Activated CD8-positive, alpha-beta memory T cell treated with anti-CD3 and anti-CD28 coated beads, Interleukin-2, amount 50 U/mL, for 24 hours (primary cell): Measurements from ENCODE around the gene FCHSD2.
"Not testable (repeated sequence)": the region's sequence is repeated elsewhere in the genome, so short reads cannot be mapped to it uniquely, and the experiment has no call there.

Experiments used
- DNase-seq: peaks from one replicate; pipeline ENCODE4 v3.0.0-alpha.2; 2020; ENCODE audit errors: extremely low read depth

Gene FCHSD2

DNA sequence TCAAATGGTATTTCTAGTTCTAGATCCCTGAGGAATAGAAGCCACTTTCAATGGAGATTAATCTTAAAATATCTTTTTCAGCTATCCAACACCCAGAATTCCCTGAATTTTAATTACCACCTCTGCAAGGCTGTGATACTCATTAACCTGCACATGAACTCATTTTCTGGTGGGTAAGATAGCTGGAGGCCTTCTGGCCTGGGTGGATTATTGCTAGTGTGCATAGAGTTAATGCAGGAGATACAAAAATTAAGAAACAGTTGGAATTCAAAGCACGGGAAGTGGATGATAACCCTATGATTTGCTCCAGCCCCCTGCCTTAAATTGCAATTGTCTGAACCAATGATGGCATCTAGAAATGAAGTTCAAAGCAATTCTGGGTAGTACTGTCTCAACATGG is 212.9 kb downstream of the FCHSD2 start:
- DNase-seq = no peak

DNA sequence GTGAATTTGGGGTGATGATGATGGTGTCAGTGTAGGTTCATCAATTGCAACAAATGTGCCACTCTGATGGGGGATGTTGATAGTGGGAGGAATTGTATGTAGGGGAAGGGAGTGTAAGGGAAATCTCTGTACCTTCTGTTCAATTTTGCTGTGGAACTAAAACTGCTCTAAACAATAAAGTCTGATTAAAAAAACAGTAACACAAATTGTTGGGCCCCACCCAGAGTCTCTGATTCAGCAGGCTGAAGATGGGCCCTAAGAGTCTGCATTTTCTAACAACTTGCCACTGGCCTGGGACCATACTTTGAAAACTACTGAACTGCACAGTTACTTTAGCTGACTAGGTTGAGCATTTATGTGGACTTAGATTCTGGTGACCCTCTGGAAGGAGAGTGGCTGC is 214.7 kb downstream of the FCHSD2 start:
- no peak for DNase-seq

DNA sequence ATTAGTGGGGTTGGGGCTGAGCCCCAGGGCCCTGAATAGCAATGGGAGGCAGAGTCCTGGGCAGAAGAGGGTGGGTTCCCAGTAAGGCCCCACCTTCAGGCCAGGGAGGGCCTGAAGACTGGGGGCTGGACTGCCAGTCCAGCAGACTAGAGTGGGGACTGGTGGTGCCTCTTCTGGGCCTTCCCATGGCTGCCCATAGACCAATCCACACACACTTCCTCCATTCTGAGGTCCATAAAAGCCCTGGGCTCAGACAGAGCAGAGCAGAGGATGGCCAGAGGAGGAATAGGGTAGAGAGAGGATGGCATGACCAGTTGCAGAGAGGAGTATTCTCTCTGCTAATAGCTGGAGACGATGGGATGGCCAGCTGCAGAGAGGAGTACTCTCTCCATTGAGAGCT is 216.0 kb downstream of the FCHSD2 start:
- DNase-seq = no peak

DNA sequence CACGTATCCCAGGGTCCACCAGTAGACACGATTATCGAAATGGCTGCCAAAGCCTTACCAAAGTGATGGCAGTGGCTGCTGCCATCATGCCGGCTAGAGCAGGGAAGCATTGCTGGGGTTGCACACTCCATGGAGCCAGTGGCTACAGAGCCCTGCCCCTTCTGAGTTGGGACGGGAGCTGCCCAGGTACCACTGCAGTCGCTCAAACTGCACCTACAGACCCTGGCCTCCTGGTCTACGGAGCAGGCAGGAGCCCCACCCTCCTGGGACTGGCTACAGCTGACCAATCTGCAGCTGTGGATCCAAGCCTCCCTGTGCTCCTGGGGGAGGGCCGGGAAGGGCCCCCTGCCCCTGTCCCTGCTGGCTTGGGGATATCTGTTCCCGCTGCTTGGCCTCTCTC is 216.5 kb downstream of the FCHSD2 start:
- DNase-seq = no peak

DNA sequence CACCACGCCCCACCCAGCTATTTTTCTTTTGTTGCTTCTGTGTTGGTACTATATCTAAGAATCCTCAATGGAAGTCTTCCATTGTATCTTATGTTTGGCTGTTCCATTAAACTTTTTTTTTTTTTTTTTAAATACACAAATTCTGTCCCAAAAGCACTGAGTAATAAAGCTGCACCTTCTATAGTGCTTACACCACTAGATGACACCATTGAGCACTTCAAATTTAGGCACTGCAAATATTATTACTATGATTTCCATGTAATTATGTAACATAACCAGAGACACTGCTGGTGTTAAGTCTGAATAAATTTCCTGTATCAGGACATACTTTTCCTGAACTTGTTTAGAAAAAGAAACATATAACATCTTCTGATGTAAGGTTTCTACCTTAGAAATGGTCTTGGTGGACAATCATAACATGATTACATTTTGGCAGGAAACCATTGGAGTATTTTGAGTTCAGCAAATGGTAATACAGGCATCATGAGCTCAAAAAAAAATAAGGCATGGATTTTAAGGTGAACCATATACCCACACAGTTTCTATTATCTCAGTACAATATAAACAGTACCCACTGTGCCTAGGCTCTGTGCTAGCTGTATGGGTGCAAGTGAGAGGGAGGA is 217.4 kb downstream of the FCHSD2 start:
- no peak for DNase-seq

DNA sequence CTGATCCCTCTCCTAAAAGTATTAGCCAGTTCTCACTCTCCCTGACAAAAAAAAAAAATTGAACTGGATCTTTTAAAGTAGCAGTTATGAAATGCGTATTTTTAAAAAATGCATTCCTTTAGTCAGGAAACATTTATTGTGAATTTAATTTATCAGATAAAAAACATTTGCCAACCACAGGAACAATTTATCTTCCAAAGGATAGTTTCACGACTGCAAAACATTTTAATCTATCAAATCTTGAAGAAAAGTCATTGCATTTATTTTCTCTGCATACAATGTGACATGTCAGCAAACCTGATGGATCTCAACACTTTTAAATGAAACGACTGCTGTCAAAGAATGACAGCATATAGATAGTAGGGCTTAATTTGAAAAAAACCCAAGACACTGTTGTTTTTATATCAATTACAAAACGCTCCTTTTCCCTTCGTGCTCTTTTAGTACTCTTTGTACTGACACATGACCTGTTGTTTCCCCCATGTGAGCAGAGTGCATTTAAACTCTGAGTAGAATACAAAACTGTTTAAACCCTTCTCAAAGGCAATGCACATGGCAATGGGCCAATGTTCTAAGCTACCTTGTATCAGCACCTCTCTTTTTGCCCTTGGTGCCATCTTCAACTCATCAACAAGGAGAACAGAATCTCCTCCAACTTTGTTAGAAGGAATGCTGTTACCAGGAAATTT is 220.9 kb downstream of the FCHSD2 start:
- no peak for DNase-seq

DNA sequence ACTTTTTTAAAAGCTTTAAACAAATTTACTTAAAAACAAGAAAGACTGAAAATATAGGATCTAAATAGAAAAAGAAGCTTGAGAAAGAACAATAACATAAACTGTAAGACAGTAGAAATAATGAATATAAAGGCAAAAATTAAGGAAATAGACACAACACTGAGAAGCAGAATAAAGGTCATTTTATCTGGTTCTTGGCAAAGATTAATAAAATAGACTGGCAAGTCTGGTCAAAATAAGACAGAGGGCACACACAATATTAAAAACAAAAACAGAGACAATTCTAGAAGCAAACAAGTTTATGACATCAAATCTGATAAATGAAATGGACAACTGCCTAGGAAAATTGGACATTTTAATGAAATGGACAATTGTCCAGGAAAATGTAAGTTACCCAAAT is 222.1 kb downstream of the FCHSD2 start:
- DNase-seq = no peak

DNA sequence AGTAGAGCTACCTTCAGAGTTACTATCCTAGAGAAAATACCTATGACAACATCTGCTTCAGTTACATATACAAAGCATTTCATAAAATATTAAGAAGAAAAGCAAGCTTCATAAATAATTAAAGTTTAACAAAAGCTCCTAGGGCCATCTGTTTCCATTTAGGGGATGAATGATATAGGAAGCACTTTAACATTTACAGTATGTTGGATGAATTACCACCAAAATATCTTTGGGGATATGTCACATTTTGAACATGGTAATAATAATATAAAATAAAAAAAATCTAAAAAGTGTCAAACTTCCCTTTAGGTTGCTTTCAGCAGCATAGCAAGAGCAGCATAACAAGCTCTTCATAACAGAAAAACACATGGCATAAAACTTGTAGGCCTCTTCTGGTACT is 223.3 kb downstream of the FCHSD2 start:
- no peak for DNase-seq

DNA sequence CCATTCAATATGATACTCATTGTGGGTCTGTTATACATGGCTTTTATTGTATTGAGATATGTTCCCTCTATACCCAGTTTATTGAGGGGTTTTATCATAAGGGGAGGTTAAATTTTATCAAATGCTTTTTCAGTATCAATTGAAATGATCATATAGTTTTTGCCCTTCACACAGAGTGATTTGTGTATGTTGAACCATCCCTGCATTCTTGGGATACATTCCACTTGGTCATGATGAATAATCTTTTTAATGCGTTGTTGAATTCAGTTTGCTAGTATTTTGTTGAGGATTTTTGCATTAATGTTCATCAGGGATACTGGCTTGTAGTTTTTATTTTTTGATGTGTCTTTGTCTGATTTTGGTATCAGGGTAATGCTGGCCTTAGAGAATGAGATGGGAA is 229.9 kb downstream of the FCHSD2 start:
- no peak for DNase-seq

DNA sequence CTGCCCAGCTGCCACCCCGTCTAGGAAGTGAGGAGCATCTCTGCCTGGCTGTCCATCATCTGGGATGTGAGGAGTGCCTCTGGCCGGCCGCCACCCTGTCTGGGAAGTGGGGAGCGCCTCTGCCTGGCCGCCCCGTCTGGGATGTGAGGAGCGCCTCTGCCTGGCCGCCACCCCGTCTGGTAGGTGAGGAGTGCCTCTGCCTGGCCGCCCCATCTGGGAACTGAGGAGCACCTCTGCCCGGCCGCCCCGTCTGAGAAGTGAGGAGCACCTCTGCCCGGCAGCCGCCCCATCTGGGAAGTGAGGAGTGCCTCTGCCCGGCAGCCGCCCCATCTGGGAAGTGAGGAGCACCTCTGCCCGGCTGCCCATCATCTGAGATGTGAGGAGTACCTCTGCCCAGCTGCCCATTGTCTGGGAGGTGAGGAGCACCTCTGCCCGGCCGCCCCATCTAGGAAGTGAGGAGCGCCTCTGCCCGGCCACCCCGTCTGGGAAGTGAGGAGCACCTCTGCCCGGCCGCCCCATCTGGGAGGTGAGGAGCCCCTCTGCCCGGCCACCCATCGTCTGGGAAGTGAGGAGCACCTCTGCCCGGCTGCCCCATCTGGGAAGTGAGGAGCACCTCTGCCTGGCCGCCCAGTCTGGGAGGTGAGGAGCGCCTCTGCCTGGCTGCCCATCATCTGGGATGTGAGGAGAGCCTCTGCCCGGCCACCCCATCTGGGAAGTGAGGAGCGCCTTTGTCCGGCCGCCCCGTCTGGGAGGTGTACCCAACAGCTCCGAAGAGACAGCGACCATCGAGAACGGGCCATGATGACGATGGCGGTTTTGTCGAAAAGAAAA is 232.3 kb downstream of the FCHSD2 start:
- DNase-seq = not testable (repeated sequence)

DNA sequence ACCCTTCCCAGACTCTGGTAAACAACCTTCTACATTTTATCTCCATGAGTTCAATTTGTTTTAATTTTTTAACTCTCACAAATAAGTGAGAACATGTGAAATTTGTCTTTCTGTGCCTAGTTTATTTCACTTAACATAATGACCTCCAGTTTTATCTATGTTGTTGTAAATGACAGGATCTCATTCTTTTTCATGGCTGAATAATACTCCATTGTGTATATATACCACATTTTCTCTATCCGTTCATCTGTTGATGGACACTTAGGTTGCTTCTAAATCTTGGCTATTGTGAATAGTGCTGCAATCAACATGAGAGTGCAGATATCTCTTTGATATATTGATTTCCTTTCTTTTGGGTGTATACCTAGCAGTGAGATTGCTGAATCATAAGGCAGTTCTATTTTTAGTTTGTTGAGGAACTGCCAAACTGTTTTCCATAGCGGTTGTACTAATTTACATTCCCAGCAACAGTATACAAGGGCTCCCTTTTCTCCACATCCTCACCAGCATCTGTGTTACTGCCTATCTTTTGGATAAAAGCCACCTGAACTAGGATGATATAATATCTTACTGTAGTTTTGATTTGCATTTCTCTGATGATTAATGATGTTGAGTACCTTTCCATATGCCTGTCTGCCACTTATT is 234.0 kb downstream of the FCHSD2 start:
- no peak for DNase-seq

DNA sequence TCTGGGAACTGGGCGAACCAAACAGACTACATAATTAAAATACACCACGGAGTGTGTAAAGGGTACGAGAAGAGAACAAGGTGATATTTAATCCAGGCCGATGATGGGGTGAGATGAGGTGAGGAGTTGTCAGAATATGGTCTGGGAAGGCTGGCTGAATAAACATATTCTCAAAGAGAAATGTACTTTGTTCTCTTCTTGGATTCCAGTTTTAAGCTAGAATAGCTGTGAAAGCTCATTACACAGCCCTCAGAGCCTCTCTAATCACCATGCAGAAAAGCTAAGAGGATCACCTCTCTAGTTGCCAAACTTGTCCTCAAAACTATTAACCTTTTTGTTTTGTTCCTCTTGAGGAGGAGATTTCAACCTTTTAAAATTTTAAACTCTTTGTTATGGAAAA is 238.1 kb downstream of the FCHSD2 start:
- no peak for DNase-seq

DNA sequence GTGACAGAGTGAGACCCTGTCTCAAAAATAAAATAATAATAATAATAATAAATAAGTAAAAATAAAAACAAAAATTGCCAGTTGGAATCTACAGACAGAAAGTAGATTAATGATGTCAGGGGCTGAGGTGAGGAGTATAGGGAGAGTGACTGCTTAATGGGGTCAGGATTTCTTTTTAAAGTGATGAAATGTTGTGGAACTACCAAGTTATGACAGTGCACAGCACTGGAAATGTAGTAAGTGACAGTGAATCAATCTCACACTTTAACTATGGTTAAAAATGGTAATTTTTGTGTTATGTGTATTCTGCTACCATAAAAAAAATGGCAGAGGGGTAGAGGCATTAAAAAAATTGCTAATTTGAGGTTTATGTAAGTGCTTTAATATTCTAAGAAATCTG is 240.7 kb downstream of the FCHSD2 start:
- no peak for DNase-seq

DNA sequence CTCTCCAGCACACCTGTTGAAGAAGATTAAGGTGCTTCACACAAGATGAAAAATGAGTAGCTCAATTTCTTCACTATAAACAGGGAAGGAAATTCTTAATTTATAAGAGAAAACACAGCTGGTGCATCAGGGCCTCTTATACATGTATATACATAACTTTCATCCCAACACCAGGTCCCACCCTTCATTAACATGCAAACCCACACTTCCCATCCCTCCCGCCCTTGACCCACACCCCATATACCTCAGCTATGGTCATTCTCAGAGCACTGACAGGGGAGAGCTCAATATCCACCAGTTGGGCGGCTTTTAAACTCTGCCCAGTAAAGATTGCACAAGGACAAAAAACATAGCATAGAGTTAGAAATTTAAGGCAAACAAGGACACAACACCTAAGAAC is 242.1 kb downstream of the FCHSD2 start:
- DNase-seq = no peak

DNA sequence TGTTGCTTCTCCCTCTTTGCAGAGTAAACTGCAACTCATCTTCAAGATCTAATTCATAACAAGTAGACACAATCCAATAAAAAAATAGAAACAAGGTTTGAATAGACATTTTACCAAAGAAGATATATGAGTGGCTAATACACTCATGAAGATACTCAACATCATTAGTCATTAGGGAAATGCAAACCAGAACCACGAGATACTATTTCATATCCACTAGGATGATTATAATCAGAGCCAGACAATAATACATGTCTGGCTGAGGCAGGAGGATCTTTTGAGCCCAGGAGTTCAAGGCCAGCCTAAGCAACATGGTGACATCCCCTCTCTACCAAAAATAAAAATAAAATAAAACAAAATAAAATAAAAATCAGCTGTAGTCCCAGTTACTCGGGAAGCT is 242.9 kb downstream of the FCHSD2 start:
- no peak for DNase-seq

DNA sequence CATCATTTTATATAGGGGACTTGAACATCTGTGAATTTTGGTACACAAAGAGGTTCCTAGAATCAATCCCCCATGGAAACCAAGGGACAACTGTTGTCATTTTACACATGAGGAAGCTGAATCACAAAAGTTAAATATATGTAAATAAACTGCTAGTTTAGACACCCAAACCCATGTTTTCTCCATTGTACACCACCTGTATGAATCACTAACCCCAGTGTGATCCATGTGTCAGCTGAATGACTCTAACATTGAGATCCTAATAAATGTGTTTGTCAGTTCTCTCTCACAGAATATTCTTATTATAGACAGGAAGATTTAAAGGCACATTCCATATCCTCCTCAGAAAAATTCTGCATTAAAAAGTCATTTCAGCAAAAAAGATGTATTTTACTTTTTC is 244.6 kb downstream of the FCHSD2 start:
- DNase-seq = no peak

DNA sequence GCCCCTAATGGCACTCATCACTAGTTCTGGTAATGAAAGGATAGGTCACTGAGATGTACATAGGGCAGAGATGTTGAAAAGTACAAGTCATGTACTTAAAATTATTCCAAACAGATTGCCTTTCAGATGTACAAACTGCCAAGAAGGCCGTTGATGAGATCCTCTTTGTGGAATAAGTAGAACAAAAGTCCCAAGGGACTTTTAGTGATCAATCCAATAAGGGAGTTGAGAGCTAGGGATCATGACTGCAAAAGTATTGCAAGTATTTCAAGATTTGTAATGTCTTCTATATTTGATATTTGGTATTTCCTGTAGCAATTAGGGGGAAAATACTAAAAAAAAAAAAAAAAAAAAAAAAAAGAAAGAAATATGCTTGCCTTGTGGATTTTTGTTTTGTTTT is 245.7 kb downstream of the FCHSD2 start:
- DNase-seq = no peak

DNA sequence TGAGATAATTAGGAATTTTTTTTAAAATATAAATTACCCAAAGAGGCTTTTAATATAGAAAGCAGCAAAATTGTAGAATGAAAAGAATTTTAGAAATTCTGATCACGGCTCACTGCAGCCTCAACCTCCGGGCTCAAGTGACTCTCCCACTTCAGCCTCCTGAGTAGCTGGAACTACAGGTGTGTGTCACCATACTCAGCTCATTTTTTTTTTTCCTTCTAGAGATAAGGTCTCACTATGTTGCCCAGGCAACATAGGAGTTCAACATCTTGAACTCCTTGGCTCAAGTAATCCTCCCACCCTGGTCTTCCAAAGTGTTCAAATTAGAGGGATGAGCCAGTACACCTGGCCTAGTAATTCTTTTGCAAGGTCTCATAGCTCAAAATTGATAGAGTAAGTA is 251.2 kb downstream of the FCHSD2 start:
- DNase-seq = no peak

DNA sequence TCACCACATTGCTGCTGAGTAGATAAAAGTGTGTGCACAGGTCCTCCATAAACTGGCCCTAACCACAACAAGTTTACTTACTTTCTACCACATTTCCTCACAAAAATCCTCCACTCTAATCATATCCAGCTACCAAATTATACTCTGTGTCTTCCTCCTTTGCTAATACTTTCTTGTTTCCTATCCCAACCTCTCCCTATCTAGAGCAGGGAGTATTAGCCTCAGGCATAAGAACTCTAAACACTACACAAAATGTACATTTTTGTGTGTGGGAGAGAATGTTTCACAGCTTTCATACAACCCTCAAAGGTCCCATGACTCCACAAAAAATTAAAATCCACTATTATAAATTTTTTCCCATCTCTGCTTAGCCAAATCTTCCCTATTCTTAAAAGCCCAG is 255.5 kb downstream of the FCHSD2 start:
- no peak for DNase-seq

DNA sequence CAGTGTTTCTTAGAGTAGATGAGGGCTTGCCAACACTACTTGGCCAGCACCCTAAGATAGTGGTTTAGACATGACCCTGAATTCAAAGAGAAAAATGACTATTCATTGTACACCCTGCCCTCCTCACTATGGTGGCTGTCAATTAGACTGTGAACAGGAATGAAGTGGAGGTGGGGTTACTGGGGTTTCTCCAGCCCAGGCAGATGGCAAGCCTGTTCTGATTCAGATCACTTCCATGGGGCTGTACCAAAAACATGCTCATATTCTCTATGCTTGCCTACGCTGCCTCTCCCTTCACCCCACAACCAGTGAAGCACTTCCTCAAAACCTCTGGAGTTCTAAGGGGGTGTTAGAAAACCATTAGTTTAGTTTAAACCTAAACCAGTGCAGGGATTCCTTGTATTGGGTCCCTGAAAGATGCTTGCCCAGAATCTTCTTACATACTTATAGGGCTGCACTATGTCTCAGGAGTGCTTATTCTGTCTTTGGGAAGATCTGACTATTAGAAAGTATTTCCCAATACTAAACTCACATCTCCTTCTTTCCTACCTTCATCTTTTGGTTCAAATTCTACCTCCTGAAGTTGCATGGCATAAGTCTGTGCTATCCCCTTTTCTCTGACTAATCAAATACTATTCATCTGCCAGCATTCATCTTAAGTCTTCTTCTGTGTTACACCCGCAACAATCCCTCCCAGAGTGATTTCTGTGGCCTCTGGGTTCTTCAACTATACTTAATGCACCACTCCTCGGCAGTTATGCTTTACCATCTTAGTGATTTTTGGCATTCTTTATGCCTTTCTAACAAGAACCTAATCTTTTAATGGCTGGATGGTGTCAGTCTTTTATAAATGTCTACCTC is 256.1 kb downstream of the FCHSD2 start:
- no peak for DNase-seq

DNA sequence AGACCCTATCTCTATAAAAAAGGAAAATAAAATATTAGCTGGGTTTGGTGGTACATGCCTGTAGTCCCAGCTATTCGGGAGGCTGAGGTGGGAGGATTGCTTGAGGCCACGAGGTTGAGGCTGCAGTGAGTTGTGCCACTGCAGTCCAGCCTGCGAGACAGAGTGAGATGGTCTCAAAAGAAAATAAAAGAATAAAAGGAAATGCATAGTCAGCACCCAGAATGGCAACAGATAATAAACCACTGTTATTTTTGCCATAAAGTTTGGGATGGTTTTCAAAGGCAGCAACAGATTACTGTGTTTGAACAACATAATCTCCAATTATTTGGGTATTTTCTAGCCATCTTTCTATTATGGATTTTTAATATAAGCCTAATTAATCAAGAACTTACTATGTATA is 266.0 kb downstream of the FCHSD2 start:
- no peak for DNase-seq

DNA sequence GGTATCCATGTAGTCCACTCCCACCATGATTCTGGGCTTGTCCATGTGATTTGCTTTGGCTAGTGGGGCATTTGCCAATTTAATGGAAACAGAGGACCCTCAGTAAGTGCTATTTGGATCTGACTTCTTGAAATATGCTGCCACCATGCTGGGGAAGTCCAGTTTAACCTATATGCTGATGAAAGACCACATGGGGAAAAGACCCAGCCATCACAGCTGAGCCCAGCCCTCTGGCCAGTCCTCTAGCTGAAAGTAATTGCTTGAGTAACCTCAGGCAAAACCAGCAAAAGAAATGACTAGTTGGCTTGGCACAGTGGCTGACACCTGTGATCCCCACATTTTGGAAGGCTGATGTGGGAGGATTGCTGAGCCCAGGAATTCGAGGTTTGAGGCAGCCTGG is 266.4 kb downstream of the FCHSD2 start:
- no peak for DNase-seq
